ENCODE results near the gene CFAP61. TPM values are rescaled to one million over a fixed set of nuclear protein-coding genes. Genes with fewer than 3 reads are reported as not detected.
A peak's percentile ranks its signal among the peaks of the same experiment; 100 is the strongest.

The CFAP61 gene
- total RNA-seq, 4 donors from 2014 or later: 0.19 to 1.4 (median 1.1) TPM

DNA sequence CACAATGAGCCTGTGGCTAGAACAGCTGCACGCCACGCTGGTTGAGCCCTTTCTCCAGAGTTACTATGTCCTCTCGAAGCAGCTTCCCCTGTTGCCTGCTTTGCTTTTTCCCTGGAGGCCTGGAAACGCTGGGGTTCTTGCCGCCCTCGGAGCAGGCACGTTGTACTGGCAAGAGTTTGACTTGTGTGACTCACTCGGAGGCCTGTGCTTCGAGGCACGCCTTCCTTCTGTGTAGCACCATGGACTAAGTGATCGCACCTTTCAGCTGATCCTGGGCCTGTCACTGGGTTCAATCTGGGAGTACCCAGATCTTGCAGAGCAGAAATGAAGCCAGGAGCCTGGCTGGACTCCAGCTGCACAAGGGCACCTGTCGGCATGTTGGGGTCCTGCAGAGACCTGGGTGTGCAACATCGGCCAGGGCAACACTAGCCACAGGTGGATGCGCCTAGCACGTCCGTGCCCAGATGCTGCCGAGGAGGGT lies 320.8 kb downstream of the CFAP61 start:
- TF ChIP-seq CTCF (IDR thresholded peaks at IDR 0.05) (no peak), POLR2A (IDR thresholded peaks at IDR 0.05) (no peak)
- no peak overlapping the region for H3K4me3 ChIP-seq (ENCODE audit: low read depth, poor library complexity, severe bottlenecking)
- peak; percentile 32 to 82 for DNase-seq (ENCODE audit: low spot score in 2 of 2)
- 24 to 37% methylated on average over 17 of the region's 17 CpGs for WGBS, 2 donors
- intact Hi-C loops (cut with DNase I; ENCODE audit: low total_unique reads): no loop called here

- H3K4me3 ChIP-seq (ENCODE audit: low read depth, poor library complexity, severe bottlenecking): no peak overlapping the region
- WGBS, 2 donors: 60% methylated on average over 8 of the region's 8 CpGs
- DNase-seq (ENCODE audit: low spot score in 2 of 2): no peak
- TF ChIP-seq CTCF (IDR thresholded peaks at IDR 0.05) (no peak), POLR2A (IDR thresholded peaks at IDR 0.05) (no peak)
- intact Hi-C loops (cut with DNase I; ENCODE audit: low total_unique reads): no loop called here
Measured at GRCh38 chr20:20375862-20376261, 323.5 kb downstream of the CFAP61 start.

DNA sequence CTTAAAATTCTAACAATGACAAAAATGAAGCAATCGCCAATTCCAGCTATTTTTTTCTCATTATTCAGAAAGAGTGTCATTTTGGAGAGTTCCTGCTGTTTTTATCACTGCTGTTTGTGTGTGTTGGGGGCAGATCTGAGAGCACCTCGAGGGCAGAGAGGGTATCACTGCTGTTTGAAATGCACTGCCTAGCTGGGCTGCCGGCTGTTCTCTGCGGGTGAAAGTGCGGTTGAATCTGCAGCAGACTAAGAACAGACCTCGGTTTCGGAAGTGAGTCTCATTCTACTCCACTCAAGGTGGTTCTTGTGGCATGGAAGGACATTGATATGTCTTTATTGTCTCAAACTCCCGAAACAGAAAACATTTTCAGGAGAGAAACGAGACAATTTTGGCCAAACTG lies 333.9 kb downstream of the CFAP61 start:
- 73 to 78% methylated on average over 9 of the region's 9 CpGs for WGBS, 2 donors
- DNase-seq (ENCODE audit: low spot score in 2 of 2): no peak
- intact Hi-C loops (cut with DNase I; ENCODE audit: low total_unique reads): no loop called here
- no peak for TF ChIP-seq POLR2A (IDR thresholded peaks at IDR 0.05)
- no peak for TF ChIP-seq CTCF (IDR thresholded peaks at IDR 0.05)
- H3K4me3 ChIP-seq (ENCODE audit: low read depth, poor library complexity, severe bottlenecking): no peak overlapping the region

DNA sequence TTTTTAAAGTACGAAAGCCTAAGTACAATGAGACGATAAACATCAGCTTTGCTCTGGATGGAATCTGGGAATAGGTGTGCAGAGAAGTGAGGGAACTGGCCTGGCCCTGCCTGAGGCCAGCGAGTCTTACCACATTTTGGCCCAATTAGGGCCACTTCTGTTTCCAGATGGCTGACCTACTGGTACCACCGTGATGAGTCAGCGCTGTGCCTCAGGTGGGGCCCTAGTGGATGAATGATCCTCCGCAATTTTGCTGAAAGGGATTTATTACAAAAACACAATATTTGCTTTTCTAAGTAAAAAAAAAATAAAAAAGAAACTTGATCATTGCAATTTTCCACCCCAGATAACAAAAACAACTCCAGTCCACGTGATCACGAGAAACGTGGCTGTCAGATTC lies 338.1 kb downstream of the CFAP61 start:
- intact Hi-C loops (cut with DNase I; ENCODE audit: low total_unique reads): no loop called here
- no peak overlapping the region for H3K4me3 ChIP-seq (ENCODE audit: low read depth, poor library complexity, severe bottlenecking)
- no peak for DNase-seq (ENCODE audit: low spot score in 2 of 2)
- TF ChIP-seq POLR2A (IDR thresholded peaks at IDR 0.05): no peak
- no peak for TF ChIP-seq CTCF (IDR thresholded peaks at IDR 0.05)
- WGBS, 2 donors: 94 to 95% methylated on average over 9 of the region's 9 CpGs

- no peak overlapping the region for H3K4me3 ChIP-seq (ENCODE audit: low read depth, poor library complexity, severe bottlenecking)
- DNase-seq (ENCODE audit: low spot score in 2 of 2): no peak
- 79 to 87% methylated on average over 4 of the region's 4 CpGs for WGBS, 2 donors
- intact Hi-C loops (cut with DNase I; ENCODE audit: low total_unique reads): no loop called here
- TF ChIP-seq CTCF (IDR thresholded peaks at IDR 0.05) (no peak), POLR2A (IDR thresholded peaks at IDR 0.05) (no peak)
Measured at GRCh38 chr20:20391115-20391514, 338.8 kb downstream of the CFAP61 start.

DNA sequence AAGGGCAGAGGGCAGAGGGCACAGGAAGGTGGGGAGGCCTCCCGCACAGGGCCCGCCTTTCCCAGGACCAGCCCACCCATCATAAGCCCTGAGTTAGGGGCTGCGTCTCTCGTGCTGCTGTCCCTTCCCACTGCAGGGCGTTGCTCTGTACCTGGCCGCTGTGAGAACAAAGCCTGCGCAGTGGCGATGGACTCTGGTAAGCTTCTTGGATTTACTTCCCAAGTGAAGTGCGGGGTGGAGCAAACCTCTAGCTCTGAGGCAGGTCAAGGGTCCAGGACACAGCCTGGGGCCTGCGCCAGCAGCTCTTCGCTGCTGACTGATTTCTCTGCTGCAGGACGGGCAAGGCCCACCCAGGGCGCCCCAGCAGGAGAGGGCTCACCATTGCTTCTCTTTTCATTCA lies 339.4 kb downstream of the CFAP61 start:
- intact Hi-C loops (cut with DNase I; ENCODE audit: low total_unique reads): no loop called here
- 90 to 93% methylated on average over 13 of the region's 13 CpGs for WGBS, 2 donors
- H3K4me3 ChIP-seq (ENCODE audit: low read depth, poor library complexity, severe bottlenecking): no peak overlapping the region
- no peak for DNase-seq (ENCODE audit: low spot score in 2 of 2)
- TF ChIP-seq CTCF (IDR thresholded peaks at IDR 0.05) (no peak), POLR2A (IDR thresholded peaks at IDR 0.05) (no peak)
